Suppressor macrophage treated with lipopolysaccharide for 4 hours (primary cell): Measurements from ENCODE around the gene NAV2.

Experiments
- DNase-seq: peaks from one replicate; pipeline ENCODE4 v3.0.0-alpha.2; 2020

The NAV2 gene

GRCh38 chr11:19718951-19719350, 6.3 kb downstream of the NAV2 start:
- DNase-seq: no peak

DNA sequence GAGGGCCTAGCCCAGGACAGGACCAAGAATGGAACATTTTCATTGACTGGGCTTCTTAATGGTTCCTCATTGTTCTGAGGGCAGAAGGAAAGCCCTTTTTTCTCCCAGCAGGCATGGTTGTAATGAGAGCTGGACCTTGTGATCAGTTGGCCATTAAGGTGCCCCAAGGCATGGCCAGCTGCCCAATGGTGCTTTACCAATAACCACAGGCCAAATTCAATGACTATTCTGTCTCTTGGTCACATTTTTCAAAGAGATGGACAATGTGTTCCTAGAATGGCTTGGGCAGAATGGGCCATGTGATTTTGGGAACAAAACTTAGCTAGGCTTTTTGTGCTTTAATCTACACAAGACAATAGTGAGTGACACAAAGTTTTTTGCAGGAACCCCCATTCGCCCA, 7.3 kb downstream of the NAV2 start:
- DNase-seq: no peak

DNA sequence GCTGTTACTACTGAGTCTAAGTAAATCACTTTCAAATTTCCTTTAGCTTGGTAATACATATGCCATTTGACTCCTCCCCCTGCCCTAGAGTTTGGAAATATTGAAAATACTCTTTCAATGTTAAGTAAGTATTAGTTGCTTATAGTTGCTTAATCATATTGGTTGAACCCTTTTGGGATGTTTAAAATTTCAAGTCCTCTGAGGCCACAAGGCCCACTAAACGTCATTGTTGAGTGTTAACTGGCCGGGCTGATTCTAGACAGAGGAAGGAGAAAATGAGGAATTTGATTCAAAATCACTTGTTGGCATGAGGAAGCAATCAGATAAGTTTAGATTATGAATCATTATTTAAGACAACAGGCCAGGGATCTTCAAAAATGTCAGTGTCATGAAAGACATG, 8.5 kb downstream of the NAV2 start:
- DNase-seq: peak; percentile 68

- DNase-seq: no peak
Observed at GRCh38 chr11:19722702-19723101, 10.1 kb downstream of the NAV2 start.

DNA sequence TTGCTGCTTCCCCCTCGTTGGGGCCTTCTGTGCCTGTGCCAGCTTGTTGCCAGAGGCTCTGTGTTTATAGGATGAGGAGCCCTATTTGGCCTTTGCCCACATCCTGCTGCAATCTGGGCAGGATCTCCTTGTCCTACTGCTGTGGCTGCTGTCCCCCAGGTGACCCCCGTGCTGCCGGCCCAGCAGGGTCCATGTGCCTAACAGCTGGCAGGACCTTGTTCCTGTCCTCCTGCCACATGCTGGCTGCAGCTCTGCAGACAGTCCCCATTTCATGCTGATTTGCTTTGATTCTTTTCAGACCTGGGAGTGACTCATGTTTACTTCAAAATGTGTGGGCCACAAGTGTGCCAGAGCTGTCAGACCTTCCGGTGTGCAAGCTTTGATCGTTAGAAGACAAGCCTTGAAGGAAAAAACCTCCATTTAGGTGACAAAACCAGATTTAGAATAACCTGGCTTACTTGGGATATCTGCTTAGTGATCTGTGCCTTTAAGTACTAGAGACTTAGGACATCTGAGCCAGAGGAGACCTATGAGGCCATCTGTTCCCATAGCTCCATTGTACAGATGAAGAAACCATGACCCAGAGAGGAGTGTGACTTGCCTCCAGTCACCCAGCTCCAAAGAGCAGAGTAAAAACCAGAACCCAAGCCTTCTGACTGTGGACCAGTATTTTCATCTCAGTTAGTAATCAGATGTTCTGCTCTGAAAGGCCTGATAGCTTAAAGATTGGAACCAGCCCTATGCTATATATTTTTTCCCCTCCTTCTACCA, 11.1 kb downstream of the NAV2 start:
- DNase-seq: peak; percentile 47

DNA sequence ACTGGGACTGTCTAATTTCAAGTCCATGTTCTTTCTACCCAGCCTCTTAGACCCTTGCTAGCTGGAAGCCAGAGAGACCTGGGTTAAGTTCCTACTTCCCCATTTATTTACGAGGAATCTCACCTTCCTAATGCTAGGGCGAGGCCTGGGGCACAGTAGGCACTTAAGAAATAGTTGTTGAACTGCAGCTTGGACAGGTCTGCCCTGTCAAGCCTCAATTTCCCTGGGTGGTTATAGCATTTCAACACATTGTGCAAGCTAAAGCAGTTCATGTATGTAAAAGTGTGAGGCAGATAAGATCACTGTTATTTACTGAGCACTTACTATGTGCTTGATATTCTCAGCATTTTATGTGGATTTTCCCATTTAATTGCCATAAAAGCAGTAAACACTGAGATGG, 12.1 kb downstream of the NAV2 start:
- no peak for DNase-seq

GRCh38 chr11:19725379-19726079, 12.9 kb downstream of the NAV2 start:
- DNase-seq: no peak

DNA sequence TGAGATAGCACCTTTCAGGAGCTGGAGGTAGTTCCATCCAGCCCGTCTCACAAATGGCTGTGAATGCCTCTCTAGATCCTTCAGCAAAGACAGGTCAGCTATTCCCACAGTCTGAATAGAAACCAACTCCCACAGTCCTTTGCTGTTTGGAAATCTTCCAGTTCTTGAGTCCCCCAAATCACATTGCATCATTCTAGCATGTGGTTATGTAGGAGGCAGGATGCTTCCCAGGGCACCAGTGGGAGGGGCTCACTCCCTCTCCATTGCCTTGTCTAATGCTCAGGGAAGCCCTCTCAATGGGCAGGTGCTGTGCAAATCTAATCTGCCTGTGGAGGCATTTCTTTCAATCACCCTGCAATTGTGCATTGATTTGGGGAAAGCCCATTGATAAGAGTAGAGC, 14.6 kb downstream of the NAV2 start:
- DNase-seq: peak; percentile 54

DNA sequence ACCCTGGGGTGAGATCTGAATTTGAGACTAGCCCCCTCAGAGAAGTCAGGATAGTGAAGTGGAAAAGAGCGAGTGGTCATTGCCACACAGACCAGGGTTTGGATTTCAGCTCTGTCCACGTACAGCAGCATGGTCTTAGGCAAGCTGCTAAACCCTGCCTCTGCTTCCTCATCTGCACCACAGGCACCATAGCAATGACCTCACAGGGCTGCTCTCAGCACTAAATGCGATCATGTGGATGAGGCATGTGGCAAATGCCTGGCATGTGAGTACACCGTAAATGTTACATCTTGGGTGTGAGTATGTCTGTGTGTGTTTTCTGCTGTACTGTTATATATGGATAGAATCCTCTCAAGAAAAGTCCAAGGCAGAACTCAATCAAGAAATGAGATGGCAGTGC, 15.8 kb downstream of the NAV2 start:
- peak; percentile 86 for DNase-seq

DNA sequence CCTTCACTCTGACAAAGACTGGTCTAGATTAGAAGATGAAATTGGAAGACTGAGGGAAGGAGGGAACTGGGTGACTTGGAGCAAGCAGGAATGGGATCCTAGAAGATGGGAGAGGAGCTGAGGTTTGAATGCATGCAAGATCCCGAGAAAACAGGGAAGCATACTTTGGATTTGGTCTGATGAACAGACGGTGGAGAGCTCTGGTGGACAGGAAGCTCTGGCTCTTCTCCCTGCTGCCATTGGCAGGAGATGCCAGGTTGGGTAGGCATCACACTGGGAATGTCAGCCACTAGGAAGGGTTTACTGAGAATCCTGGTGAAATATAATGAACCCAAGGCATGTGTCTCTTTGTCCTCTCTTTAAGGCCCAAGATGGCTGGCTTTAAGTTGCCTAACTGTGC, 16.5 kb downstream of the NAV2 start:
- no peak for DNase-seq

- no peak for DNase-seq
Observed at GRCh38 chr11:19730373-19730772, 17.7 kb downstream of the NAV2 start.

DNA sequence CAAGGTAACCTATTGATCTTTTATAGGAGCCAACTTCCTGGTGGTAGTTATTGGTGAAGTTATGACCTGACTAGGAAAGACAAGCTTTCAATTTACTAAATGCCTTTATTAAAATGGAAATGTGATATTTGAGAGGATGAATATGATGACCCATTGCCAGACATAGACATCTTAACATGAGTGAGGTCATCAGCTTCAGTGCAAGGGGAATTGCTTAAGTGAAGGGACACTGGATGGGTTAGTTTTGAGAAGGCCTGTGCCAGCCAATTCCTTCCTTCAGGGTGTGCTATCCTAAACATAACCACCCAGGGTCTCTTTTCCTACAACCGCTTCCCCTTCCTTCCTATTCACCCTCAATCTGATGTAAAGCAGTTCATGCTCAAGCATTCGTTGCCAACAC, 21.5 kb downstream of the NAV2 start:
- DNase-seq: no peak

DNA sequence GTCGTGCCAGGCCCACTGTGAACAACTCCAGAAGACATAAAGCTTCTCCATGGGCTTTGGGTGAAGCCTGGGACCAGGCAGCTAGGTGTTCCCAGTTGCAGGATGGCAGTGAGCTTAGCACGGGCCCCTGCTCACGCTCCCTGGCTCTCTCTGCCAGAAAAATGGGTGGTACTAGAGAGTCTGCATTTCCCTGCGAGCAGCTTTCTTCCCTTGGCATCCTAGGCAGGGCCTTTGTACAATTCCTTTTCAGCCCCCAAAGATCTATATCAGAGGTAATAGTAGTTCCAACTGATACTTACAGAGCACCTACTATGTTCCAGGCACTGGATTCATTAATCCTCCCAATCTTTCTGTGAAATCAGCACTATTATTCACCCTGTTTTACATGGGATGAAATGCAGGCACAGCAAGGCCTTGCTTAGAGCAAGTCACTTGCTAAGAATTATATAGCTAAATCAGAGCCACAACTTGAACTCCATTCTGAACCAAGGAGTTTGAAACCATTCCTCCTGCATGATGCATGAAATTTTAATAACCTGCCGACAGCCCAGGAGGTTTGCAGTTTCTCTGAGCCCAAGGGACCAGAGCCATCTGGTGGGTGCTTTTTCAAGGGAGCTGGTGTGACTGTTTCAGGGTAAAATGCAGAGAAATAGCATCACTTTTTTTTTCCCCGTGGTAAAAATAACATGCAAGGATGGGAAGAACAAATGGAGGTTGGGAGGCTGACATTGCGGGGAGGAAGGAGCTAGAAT, 22.7 kb downstream of the NAV2 start:
- DNase-seq: no peak

DNA sequence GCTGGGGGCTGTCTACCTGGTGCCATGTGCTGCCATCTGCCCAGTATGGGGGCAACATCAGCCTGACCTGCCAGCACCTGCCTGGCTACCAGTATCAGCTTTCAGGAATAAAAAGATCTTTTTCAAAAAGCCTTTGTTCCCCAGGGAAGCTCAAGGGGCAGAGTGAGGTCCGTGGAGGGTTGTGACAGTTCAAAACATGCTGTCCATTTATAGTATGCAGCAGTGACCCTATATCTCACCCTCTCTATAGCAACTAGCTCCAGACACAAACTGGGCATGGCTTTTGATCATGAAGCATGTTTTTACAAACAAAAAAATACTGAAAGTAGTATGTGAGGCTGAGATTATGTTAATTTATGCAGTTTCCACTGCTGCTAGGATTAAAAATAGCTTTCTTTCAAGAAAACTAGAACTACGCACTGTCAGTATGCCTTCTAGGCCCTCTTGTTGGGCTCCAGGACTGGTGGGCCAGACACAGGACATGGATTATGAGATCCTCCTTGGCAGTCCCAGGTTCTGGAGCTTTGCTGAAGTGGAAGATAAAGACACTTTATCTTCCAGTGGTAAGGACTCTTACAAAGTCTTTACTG, 23.4 kb downstream of the NAV2 start:
- DNase-seq: no peak

- DNase-seq: no peak
Observed at GRCh38 chr11:19736831-19737230, 24.2 kb downstream of the NAV2 start.

GRCh38 chr11:19737575-19737974, 24.9 kb downstream of the NAV2 start:
- DNase-seq: no peak

GRCh38 chr11:19738124-19738523, 25.5 kb downstream of the NAV2 start:
- no peak for DNase-seq

GRCh38 chr11:19739872-19740271, 27.2 kb downstream of the NAV2 start:
- no peak for DNase-seq

GRCh38 chr11:19740586-19740985, 27.9 kb downstream of the NAV2 start:
- DNase-seq: no peak

- DNase-seq: peak; percentile 79
Observed at GRCh38 chr11:19742588-19743292, 30.1 kb downstream of the NAV2 start.

DNA sequence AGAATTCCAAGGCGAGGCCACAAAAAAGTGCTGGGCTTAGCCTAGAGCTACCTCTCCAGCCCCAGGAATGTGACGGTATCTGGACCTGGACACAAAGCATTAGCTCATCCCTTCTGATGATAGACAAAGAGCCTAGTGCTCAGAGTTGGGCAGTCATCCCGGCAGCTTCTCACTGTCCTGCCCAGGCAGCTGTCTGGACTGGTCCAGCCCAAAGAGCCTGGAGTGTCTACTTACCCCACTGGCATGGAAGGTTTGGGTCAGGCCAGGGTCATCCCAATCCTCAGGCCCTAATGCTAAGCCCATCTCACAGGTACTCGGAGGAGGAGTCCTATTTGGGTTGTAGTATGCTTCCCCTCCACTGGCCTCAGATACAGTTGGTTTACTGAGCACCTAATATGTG, 31.0 kb downstream of the NAV2 start:
- DNase-seq: no peak

DNA sequence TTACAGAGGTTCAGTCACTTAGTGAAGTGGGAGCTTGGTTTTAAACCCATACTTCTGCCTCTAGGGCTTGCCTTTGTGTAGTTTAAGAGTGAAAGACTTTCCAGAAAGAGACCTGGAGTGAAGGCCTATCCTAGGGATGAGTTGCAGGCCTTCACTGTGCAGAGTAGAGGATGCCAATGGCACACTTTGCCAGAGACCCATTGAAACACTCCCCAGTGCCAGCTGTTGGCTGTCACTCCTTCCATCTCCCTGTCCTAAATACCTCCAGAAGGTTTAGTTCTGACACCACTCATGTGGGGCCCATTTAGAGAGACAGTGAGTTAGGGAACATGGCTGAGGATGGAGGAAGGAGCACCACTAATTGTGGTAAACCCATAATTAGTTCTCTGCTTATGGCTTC, 31.5 kb downstream of the NAV2 start:
- DNase-seq: no peak

DNA sequence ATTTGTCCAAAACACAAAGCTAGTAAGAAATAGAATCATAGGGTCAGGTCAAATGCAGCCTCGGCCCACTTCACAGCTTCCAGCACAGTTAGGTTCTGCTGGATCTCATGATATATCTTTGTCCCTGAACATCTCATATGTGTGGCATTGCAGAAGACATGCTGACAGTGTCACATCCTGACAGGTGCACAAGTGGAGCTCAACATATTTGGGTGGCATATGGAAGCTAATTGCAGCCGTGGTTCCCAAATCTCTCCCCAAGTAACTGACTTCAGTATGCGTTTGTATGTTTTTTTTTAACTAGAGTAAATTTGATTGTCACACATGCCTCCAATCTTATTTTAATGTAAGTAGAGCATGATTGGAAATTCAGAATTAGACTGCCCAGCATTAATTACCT, 33.4 kb downstream of the NAV2 start:
- no peak for DNase-seq
